ENCODE data around the gene TRIM63.

Gene TRIM63

GRCh38 chr1:26019641-26020315 is 47.7 kb downstream of the TRIM63 start:
- DNase-seq (ENCODE audit: low read depth in 1 of 2, low spot score in 1 of 2), result no peak

GRCh38 chr1:26017606-26018005 is 49.8 kb downstream of the TRIM63 start:
- no peak for DNase-seq (ENCODE audit: low read depth in 1 of 2, low spot score in 1 of 2)

GRCh38 chr1:26016953-26017545 is 50.4 kb downstream of the TRIM63 start:
- no peak for DNase-seq (ENCODE audit: low read depth in 1 of 2, low spot score in 1 of 2)

GRCh38 chr1:26016258-26016952 is 51.0 kb downstream of the TRIM63 start:
- DNase-seq (ENCODE audit: low read depth in 1 of 2, low spot score in 1 of 2), result no peak

- no peak for DNase-seq (ENCODE audit: low read depth in 1 of 2, low spot score in 1 of 2)
These were observed 52.1 kb downstream of the TRIM63 start for GRCh38 chr1:26015358-26015757.

- DNase-seq (ENCODE audit: low read depth in 1 of 2, low spot score in 1 of 2), result no peak
These were observed 53.3 kb downstream of the TRIM63 start for GRCh38 chr1:26014179-26014578.

GRCh38 chr1:26012864-26013263 is 54.6 kb downstream of the TRIM63 start:
- no peak for DNase-seq (ENCODE audit: low read depth in 1 of 2, low spot score in 1 of 2)

- DNase-seq (ENCODE audit: low read depth in 1 of 2, low spot score in 1 of 2), result no peak
These were observed 56.6 kb downstream of the TRIM63 start for GRCh38 chr1:26010825-26011224.

GRCh38 chr1:26009796-26010447 is 57.5 kb downstream of the TRIM63 start:
- DNase-seq (ENCODE audit: low read depth in 1 of 2, low spot score in 1 of 2), result no peak

- no peak for DNase-seq (ENCODE audit: low read depth in 1 of 2, low spot score in 1 of 2)
These were observed 60.7 kb downstream of the TRIM63 start for GRCh38 chr1:26006710-26007109.

GRCh38 chr1:26005434-26006105 is 61.9 kb downstream of the TRIM63 start:
- no peak for DNase-seq (ENCODE audit: low read depth in 1 of 2, low spot score in 1 of 2)

GRCh38 chr1:26003756-26004155 is 63.7 kb downstream of the TRIM63 start:
- DNase-seq (ENCODE audit: low read depth in 1 of 2, low spot score in 1 of 2), result no peak

GRCh38 chr1:26003262-26003661 is 64.2 kb downstream of the TRIM63 start:
- no peak for DNase-seq (ENCODE audit: low read depth in 1 of 2, low spot score in 1 of 2)
